Liver (tissue), 9 donors: Measurements from ENCODE around the gene CEP95. TPM values are rescaled to one million over a fixed set of nuclear protein-coding genes. Genes with fewer than 3 reads are reported as not detected.

Source experiments
- DNase-seq: peaks from one replicate; pipeline ENCODE4 v3.0.0-alpha.2; 2017; ENCODE audit warnings: low spot score
- H3K27ac ChIP-seq, 2 donors: one replicate each; pipeline ENCODE4 v1.7.0; 2013; ENCODE audit warnings: inconsistent platforms in 2 of 2, low read length in 2 of 2, control low read depth in 1 of 2, low read depth in 1 of 2, mild to moderate bottlenecking in 1 of 2
- H3K27me3 ChIP-seq, 4 donors: one replicate each; pipeline versions ENCODE4 v1.6.1 to v1.7.0; 2013; ENCODE audit warnings: low read length in 3 of 4, inconsistent platforms in 1 of 4, mild to moderate bottlenecking in 1 of 4, moderate library complexity in 1 of 4; ENCODE audit not compliant: control insufficient read depth in 4 of 4, insufficient read depth in 4 of 4
- H3K36me3 ChIP-seq, 4 donors: one replicate each; pipeline versions ENCODE4 v1.6.1 to v1.7.0; 2013; ENCODE audit warnings: low read length in 3 of 4, mild to moderate bottlenecking in 3 of 4, low read depth in 1 of 4, moderate library complexity in 1 of 4; ENCODE audit not compliant: control insufficient read depth in 4 of 4, insufficient read depth in 3 of 4
- H3K4me1 ChIP-seq, 4 donors: one replicate each; pipeline versions ENCODE4 v1.6.1 to v1.7.0; 2013; ENCODE audit warnings: low read length in 3 of 4, mild to moderate bottlenecking in 3 of 4, moderate library complexity in 1 of 4; ENCODE audit not compliant: control insufficient read depth in 4 of 4, insufficient read depth in 4 of 4
- H3K4me3 ChIP-seq, 3 donors: one replicate each; pipeline versions ENCODE4 v1.6.1 to v1.7.0; 2013; ENCODE audit warnings: low read length in 3 of 3, control low read depth in 1 of 3, low read depth in 1 of 3, mild to moderate bottlenecking in 1 of 3
- H3K9ac ChIP-seq, 2 donors: one replicate each; pipeline ENCODE4 v1.7.0; 2013; ENCODE audit warnings: low read length in 2 of 2, mild to moderate bottlenecking in 2 of 2, moderate library complexity in 2 of 2, control low read depth in 1 of 2, low read depth in 1 of 2
- H3K9me3 ChIP-seq, 4 donors: one replicate each; pipeline versions ENCODE4 v1.6.1 to v1.7.0; 2013; ENCODE audit warnings: low read length in 3 of 4; ENCODE audit not compliant: control insufficient read depth in 4 of 4
- ATF3 ChIP-seq: IDR thresholded peaks from 2 replicates; pipeline ENCODE4 v1.6.1; 2016; ENCODE audit warnings: antibody characterized with exemption
- CTCF ChIP-seq: fragments of 150-350 bp; IDR thresholded peaks from 2 replicates; pipeline ENCODE4 v1.5.1; 2017; ENCODE audit warnings: improper control_type of control experiment, low read depth, low read length; ENCODE audit not compliant: missing input control
- EGR1 ChIP-seq, 2 donors: IDR thresholded peaks; 2 replicates each; pipeline ENCODE4 v1.6.1; 2016 to 2018; ENCODE audit warnings: antibody characterized with exemption in 2 of 2, low read depth in 2 of 2
- FOXA1 ChIP-seq: IDR thresholded peaks from 2 replicates; pipeline ENCODE4 v1.6.1; 2016; ENCODE audit warnings: antibody characterized with exemption
- FOXA2 ChIP-seq: IDR thresholded peaks from 2 replicates; pipeline ENCODE4 v1.6.1; 2016; ENCODE audit warnings: antibody characterized with exemption
- GABPA ChIP-seq, 2 donors: IDR thresholded peaks in 1 of 2; conservative IDR thresholded peaks in 1 of 2; 2 replicates each; pipeline ENCODE4 v1.6.1; 2016; ENCODE audit warnings: antibody characterized with exemption in 2 of 2, mild to moderate bottlenecking in 1 of 2, moderate library complexity in 1 of 2
- HNF4A ChIP-seq, 2 donors: conservative IDR thresholded peaks; 2 replicates each; pipeline ENCODE4 v1.6.1; 2016; ENCODE audit warnings: antibody characterized with exemption in 2 of 2, mild to moderate bottlenecking in 2 of 2
- HNF4G ChIP-seq: IDR thresholded peaks from 2 replicates; pipeline ENCODE4 v1.6.1; 2016; ENCODE audit warnings: antibody characterized with exemption
- JUND ChIP-seq, 2 donors: IDR thresholded peaks; 2 replicates each; pipeline ENCODE4 v1.6.1; 2016; ENCODE audit warnings: antibody characterized with exemption in 2 of 2
- NR2F2 ChIP-seq: IDR thresholded peaks from 2 replicates; pipeline ENCODE4 v1.6.1; 2016; ENCODE audit warnings: antibody characterized with exemption
- RAD21 ChIP-seq, 2 donors: IDR thresholded peaks; 2 replicates each; pipeline ENCODE4 v1.6.1; 2016; ENCODE audit warnings: antibody characterized with exemption in 2 of 2, mild to moderate bottlenecking in 2 of 2
- REST ChIP-seq: IDR thresholded peaks from 2 replicates; pipeline ENCODE4 v1.6.1; 2016; ENCODE audit warnings: antibody characterized with exemption, mild to moderate bottlenecking
- RXRA ChIP-seq, 2 donors: IDR thresholded peaks; 2 replicates each; pipeline ENCODE4 v1.6.1; 2017 to 2018; ENCODE audit warnings: antibody characterized with exemption in 2 of 2, mild to moderate bottlenecking in 1 of 2
- SP1 ChIP-seq: IDR thresholded peaks from 2 replicates; pipeline ENCODE4 v1.6.1; 2018; ENCODE audit warnings: antibody characterized with exemption, mild to moderate bottlenecking
- TAF1 ChIP-seq: conservative IDR thresholded peaks from 2 replicates; pipeline ENCODE4 v1.6.1; 2016; ENCODE audit warnings: antibody characterized with exemption, mild to moderate bottlenecking
- YY1 ChIP-seq: IDR thresholded peaks from 2 replicates; pipeline ENCODE4 v1.6.1; 2016; ENCODE audit warnings: antibody characterized with exemption, mild to moderate bottlenecking
- ZBTB33 ChIP-seq: IDR thresholded peaks from 2 replicates; pipeline ENCODE4 v1.6.1; 2016; ENCODE audit warnings: antibody characterized with exemption
- WGBS: extraction: QIAGEN DNeasy Blood & Tissue Kit; methylation state at CpG from one replicate; pipeline ENCODE4 v1.1.7; 2013; 5-methylcytosine and 5-hydroxymethylcytosine counted together
- polyA plus RNA-seq, 2 donors: library from polyadenylated mRNA; stranded (reverse) in 1 of 2; unstranded in 1 of 2; fragments of 200-250 nt in 1 of 2; fragments of >200 nt in 1 of 2; fragmentation: Nextera tagmentation in 1 of 2; extraction: Ambion mirVana in 1 of 2; gene quantifications; one replicate each; pipeline versions ENCODE4 v1.2.1 to v1.2.3, GENCODE V29; 2013 to 2015
- total RNA-seq, 2 donors: library from RNA; depleted of rRNA; stranded (reverse); fragments of >200 nt; gene quantifications; one replicate each; pipeline ENCODE4 v1.2.3, GENCODE V29; 2014
- TF ChIP-seq, protein P1 (sequence below): IDR thresholded peaks from 2 replicates; pipeline ENCODE4 v1.6.1; 2016; ENCODE audit warnings: antibody characterized with exemption
- donor health status: healthy.
- donor health status: healthy.
- donor health status: healthy.
- donor health status: healthy.
- donor health status: healthy.

CEP95 gene
- total and polyA plus RNA-seq, 4 donors: 5.3 to 23.3 (median 11.0) TPM

GRCh38 chr17:64500487-64500859, 6.3 kb upstream of the CEP95 start:
- 95% methylated on average over 8 of the region's 8 CpGs for WGBS

More at GRCh38 chr17:64500487-64500859, 6.3 kb upstream of the CEP95 start:
- no peak overlapping the region for H3K9ac ChIP-seq
- H3K36me3 ChIP-seq: peaks cover 12 to 70% (median 59%) of the 10 kb centered on the region in 4 donors
- H3K4me3 ChIP-seq: no peak overlapping the region
- H3K9me3 ChIP-seq: no peaks in the 10 kb centered on the region
- peaks cover 10 to 69% (median 55%) of the 10 kb centered on the region in 4 donors for H3K4me1 ChIP-seq
- no peak overlapping the region for H3K27ac ChIP-seq
- DNase-seq: no peak
- TF ChIP-seq, protein P1, sequence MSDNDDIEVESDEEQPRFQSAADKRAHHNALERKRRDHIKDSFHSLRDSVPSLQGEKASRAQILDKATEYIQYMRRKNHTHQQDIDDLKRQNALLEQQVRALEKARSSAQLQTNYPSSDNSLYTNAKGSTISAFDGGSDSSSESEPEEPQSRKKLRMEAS: no peak
- no peak for TF ChIP-seq NR2F2
- no peak for TF ChIP-seq HNF4A (conservative IDR thresholded peaks at IDR 0.05)
- TF ChIP-seq ZBTB33: no peak
- no peak for TF ChIP-seq FOXA2
- no peak for TF ChIP-seq HNF4G
- TF ChIP-seq TAF1: no peak
- TF ChIP-seq EGR1 (IDR thresholded peaks at IDR 0.05; ENCODE audit: low read depth in 2 of 2): no peak
- TF ChIP-seq FOXA1: no peak
- no peak for TF ChIP-seq RAD21 (IDR thresholded peaks at IDR 0.05)
- TF ChIP-seq GABPA (IDR thresholded peaks at IDR 0.05 in 1 of 2, conservative IDR thresholded peaks at IDR 0.05 in 1 of 2): no peak
- TF ChIP-seq YY1: no peak
- no peak for TF ChIP-seq RXRA (IDR thresholded peaks at IDR 0.05)
- no peak for TF ChIP-seq ATF3
- no peak for TF ChIP-seq JUND (IDR thresholded peaks at IDR 0.05)
- no peak for TF ChIP-seq REST
- TF ChIP-seq SP1: no peak
- no peak for TF ChIP-seq CTCF
- no peaks in the 10 kb centered on the region for H3K27me3 ChIP-seq
